Activated CD8-positive, alpha-beta memory T cell treated with anti-CD3 and anti-CD28 coated beads for 48 hours (primary cell): ENCODE data around the gene IFITM5.
"Not testable (repeated sequence)": the region's sequence is repeated elsewhere in the genome, so short reads cannot be mapped to it uniquely, and the experiment has no call there.

ENCODE experiments used
- DNase-seq, 3 experiments: peaks; one replicate each; pipeline ENCODE4 v3.0.0-alpha.2; 2020; ENCODE audit warnings: low read depth in 2 of 3, low spot score in 2 of 3

Gene IFITM5

DNA sequence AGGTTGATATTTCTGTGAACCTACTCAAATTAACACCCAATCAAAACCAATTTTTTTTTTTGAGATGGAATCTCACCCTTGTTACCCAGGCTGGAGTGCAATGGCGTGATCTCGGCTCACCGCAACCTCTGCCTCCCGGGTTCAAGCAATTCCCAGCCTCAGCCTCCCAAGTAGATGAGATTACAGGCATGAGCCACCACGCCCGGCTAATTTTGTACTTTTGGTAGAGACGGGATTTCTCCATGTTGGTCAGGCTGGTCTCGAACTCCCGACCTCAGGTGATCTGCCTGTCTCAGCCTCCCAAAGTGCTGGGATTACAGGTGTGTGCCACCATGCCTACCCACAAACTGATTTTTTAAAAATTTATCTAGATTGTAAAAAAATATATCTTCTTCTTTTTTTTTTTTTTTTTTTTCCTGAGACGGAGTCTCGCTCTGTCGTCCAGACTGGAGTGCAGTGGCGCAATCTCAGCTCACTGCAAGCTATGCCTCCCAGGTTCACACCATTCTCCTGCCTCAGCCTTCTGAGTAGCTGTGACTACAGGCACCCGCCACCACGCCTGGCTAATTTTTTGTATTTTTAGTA lies 29.3 kb upstream of the IFITM5 start:
- DNase-seq: not testable (repeated sequence)

DNA sequence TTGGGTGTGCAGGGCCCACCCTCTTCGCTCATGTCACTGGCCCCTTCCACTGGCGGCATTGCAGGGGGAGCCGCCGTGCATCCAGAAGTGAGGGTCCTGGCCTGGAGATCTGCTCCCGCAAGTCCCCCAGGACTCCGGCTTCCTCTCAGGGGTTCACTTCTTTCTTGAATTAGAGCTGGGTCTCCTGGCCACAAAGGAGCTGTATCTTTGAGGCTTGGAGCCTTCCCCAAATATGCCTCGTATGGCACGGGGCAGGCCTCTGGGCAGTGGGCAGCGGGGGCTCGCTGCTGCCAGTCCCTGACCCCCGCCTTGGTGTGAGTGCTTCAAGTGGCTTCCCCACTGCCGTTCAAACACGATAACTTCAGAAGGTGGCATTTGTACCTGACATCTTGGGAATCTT lies 28.7 kb upstream of the IFITM5 start:
- DNase-seq: no peak

- DNase-seq: no peak
These were observed 28.2 kb upstream of the IFITM5 start for GRCh38 chr11:327581-327923.

DNA sequence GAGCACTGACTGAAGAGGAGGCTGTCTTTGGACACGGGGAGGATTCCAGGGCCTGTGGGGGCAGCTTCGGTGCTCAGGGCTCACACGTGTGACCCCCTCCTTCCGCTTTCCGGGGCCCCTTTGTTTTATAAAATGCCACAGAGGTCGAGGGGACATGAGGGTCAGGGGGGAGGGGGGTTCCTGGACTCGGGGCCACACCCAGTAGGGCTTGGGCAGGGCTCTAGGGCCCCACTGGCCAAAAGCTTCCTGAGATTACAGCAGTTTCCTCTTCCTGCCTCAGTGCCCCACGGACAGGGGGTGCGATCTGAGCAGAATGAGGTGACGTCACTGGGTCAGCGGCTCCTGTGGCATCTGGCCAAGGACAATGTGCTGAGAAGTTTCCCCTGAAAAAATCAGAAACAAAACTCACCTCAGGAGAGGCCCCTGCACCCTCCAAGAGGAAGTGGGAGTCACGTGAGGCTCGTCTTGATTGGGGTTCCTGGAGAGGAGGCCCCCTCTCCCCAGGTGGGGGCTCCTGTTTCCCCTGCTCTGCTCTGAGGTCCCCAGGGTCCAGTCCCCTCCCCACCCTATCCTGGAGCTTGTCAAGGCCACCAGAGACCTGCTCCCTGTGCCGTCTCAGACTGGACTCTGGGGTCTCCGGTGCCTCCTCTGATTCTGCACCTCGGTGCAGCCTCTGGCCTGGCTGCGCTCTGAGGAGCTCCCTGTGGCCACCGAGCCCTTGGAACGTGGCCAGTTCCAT lies 27.7 kb upstream of the IFITM5 start:
- DNase-seq: no peak

DNA sequence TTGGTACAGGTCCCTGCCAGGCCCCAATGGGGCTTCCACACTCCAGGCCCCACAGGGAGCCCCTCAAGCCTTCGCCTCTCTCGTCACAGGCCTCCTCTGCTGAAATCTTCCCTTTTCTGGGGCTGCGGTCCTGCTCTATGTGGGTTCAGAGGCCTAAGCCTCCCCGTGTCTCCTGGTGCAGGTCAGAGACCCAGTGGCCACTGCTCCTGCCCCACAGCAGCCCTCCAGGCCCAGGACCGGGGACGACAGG lies 27.2 kb upstream of the IFITM5 start:
- DNase-seq: no peak

- no peak for DNase-seq
These were observed 26.7 kb upstream of the IFITM5 start for GRCh38 chr11:325796-326591.

DNA sequence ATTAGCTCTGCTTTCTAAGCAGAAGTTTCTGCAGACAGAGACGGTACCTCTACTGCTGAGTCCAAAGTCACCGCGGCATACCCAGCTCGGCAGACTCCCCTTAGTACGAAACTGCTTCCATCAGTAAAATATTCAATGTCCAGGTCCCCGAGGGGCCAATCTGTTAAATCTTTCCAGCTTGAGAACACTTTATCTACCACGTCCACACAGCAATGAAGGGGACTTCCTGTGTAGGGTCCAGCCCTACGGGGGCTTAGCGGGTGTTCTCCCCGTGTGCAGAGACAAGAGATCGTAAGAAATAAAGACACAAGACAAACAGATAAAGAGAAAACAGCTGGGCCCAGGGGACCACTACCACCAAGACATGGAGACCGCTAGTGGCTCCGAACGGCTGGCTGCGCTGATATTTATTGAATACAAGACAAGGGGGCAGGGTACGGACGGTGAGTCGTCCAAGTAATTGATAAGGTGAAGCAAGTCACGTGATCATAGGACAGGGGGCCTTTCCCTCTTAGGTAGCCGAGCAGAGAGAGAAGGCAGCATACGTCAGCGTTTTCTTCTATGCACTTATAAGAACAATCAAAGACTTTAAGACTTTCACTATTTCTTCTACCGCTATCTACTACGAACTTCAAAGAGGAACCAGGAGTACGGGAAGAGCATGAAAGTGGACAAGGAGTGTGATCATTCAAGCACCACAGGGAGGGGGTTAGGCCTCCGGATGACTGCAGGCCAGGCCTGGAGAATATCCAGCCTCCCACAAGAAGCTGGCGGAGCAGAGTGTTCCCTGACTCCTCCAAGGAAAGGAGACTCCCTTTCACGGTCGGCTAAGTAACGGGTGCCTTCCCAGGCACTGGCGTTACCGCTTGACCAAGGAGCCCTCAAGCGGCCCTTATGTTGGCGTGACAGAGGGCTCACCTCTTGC lies 25.5 kb upstream of the IFITM5 start:
- not testable (repeated sequence) for DNase-seq

DNA sequence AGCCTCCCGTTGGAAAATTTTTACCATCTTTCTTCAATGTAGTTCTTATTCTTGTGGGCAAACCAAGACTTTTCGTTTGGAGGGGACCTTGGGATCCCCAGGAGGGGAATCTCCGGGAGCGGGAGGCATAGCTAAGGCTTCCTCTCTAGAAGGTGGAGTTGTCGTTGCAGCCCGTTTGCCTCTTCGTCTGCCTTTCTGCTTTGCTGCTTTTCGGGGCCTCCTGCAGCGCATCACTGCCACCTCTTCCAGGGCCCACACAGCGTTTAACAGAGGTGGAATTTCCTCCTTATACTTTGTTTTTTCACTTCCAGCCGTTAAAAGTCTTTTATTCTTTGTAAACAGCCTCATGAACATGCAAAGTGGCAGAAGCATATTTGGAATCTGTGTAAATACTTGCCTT lies 24.8 kb upstream of the IFITM5 start:
- DNase-seq: no peak

- not testable (repeated sequence) for DNase-seq
These were observed 20.6 kb upstream of the IFITM5 start for GRCh38 chr11:319888-320273.

- DNase-seq: not testable (repeated sequence)
These were observed 20.0 kb upstream of the IFITM5 start for GRCh38 chr11:319121-319887.

GRCh38 chr11:318405-319120 lies 19.2 kb upstream of the IFITM5 start:
- not testable (repeated sequence) for DNase-seq

- DNase-seq: not testable (repeated sequence)
These were observed 18.5 kb upstream of the IFITM5 start for GRCh38 chr11:317668-318404.

DNA sequence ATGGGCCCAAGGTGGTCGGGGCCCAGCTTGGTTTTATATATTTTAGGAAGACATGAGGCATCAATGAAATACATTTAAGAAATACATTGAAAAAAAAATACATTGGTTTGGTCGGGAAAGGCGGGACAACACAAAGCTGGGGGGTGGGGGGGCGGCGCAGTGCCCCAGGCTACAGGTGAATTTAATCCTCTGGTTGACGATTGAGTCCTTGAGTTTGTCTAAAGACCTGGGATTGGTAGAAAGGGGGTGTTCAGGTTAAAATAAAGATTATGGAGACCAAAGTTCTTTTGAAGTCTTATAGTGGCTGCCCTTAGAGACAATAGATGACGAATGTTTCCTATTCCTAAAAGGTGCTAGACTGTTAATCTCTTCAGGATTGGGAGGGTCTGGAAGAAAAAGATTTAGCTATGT lies 17.6 kb upstream of the IFITM5 start:
- no peak for DNase-seq

GRCh38 chr11:316031-316701 lies 16.8 kb upstream of the IFITM5 start:
- no peak for DNase-seq

DNA sequence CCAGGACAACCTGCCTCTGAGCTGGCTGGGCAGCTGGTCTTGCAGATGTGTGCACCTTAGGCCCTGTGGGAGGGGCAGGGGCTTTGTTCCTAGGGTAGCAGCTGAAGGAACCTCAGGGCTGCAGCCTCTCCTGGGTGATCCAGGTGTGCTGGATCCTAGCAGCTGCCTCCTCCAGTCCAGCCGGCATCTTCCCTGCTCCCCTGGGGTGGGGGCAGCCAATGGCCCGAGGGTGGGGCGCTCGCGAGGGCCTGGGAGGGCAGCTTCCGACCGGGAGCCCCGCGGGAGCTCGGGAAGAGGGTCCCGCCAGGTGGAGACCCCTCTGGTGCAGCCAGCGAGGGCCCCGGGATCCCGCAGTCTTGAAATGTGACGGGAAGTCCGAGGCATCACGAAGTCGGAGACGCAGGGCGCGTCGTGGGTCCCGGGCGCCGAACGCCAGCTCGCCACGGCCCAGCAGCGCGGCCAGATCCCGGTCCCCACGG lies 16.2 kb upstream of the IFITM5 start:
- no peak for DNase-seq

GRCh38 chr11:315051-315481 lies 15.7 kb upstream of the IFITM5 start:
- DNase-seq: no peak

DNA sequence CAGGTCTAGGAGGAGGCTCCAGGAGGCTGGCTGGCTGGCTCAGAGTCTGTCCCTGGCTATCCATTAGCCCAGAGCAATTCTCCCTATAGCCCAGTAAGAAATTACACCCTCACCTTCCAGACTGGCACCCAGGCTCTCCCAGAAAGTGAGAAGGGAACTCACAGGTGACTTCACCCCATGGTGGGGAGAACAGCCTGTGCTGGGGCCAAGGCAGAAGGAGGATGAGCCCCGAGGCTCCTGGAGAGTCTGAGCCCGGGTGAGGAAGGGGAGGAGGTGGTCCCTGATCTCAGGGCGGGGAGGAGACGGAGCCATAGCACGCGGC lies 15.2 kb upstream of the IFITM5 start:
- DNase-seq: not testable (repeated sequence)

- DNase-seq: no peak
These were observed 14.6 kb upstream of the IFITM5 start, which contains the start of gene IFITM1 for GRCh38 chr11:313787-314553. TSS of gene IFITM1 (plus strand) at chr11:314040. CDS start at chr11:314171, 131 bp downstream.
